SK-N-SH treated with all-trans-retinoic acid at 6 μM for 48 hours (cell line): ENCODE measurements around the gene ATP11A.

Source experiments
- ATAC-seq: fragments of 200-7000 bp; cut with Tn5 transposase; 3 replicates; pipeline ENCODE4 v1.9.1; 2020; ENCODE audit warnings: mild to moderate bottlenecking, moderate library complexity
- ARNTL ChIP-seq: fragments of 450-650 bp; formaldehyde crosslinking; IDR thresholded peaks from 2 replicates; pipeline ENCODE4 v1.5.0; 2020; ENCODE audit warnings: low read depth, mild to moderate bottlenecking, moderate library complexity, borderline replicate concordance
- BACH2 ChIP-seq: fragments of 250-450 bp; sonication (Bioruptor Pico); IDR thresholded peaks from 2 replicates; pipeline ENCODE4 v1.9.0; 2021; ENCODE audit warnings: mild to moderate bottlenecking, borderline replicate concordance
- CREB5 ChIP-seq: fragments of 250-450 bp; sonication (Bioruptor Pico); IDR thresholded peaks from 2 replicates; pipeline ENCODE4 v1.5.1; 2020; ENCODE audit warnings: low read depth, mild to moderate bottlenecking, moderate library complexity
- CSDC2 ChIP-seq: fragments of 250-450 bp; sonication (Bioruptor Pico); IDR thresholded peaks from 2 replicates; pipeline ENCODE4 v1.5.0; 2020; ENCODE audit warnings: mild to moderate bottlenecking, moderate library complexity
- CSRNP3 ChIP-seq: fragments of 250-450 bp; sonication (Bioruptor Pico); IDR thresholded peaks from 2 replicates; pipeline ENCODE4 v1.5.1; 2021; ENCODE audit warnings: mild to moderate bottlenecking, moderate library complexity
- GLIS3 ChIP-seq: fragments of 250-450 bp; sonication (Bioruptor Pico); IDR thresholded peaks from 2 replicates; pipeline ENCODE4 v1.5.0; 2020; ENCODE audit warnings: mild to moderate bottlenecking, moderate library complexity
- OSR1 ChIP-seq: fragments of 250-450 bp; sonication (Bioruptor Pico); IDR thresholded peaks from 2 replicates; pipeline ENCODE4 v1.8.0; 2022; ENCODE audit warnings: moderate library complexity, mild to moderate bottlenecking, inconsistent platforms
- PPARA ChIP-seq: fragments of 250-450 bp; sonication (Bioruptor Pico); IDR thresholded peaks from 2 replicates; pipeline ENCODE4 v1.5.0; 2020; ENCODE audit warnings: mild to moderate bottlenecking, borderline replicate concordance
- RARB ChIP-seq: fragments of 250-450 bp; sonication (Bioruptor Pico); IDR thresholded peaks from 2 replicates; pipeline ENCODE4 v1.8.0; 2021; ENCODE audit warnings: mild to moderate bottlenecking, moderate library complexity
- SNAI2 ChIP-seq: fragments of 250-450 bp; sonication (Bioruptor Pico); IDR thresholded peaks from 2 replicates; pipeline ENCODE4 v1.5.0; 2020; ENCODE audit warnings: mild to moderate bottlenecking, moderate library complexity
- TCF4 ChIP-seq: fragments of 250-450 bp; sonication (Bioruptor Pico); IDR thresholded peaks from 2 replicates; pipeline ENCODE4 v1.8.0; 2021; ENCODE audit warnings: mild to moderate bottlenecking, moderate library complexity, borderline replicate concordance
- TOX ChIP-seq: fragments of 250-450 bp; sonication (Bioruptor Pico); IDR thresholded peaks from 2 replicates; pipeline ENCODE4 v1.8.0; 2021; ENCODE audit warnings: mild to moderate bottlenecking, moderate library complexity, borderline replicate concordance
- TSHZ2 ChIP-seq: fragments of 250-450 bp; sonication (Bioruptor Pico); IDR thresholded peaks from 2 replicates; pipeline ENCODE4 v1.5.0; 2020; ENCODE audit warnings: mild to moderate bottlenecking, moderate library complexity
- ZC3H10 ChIP-seq: fragments of 250-450 bp; sonication (Bioruptor Pico); IDR thresholded peaks from 2 replicates; pipeline ENCODE4 v1.5.1; 2021; ENCODE audit warnings: mild to moderate bottlenecking, moderate library complexity
- ZFP3 ChIP-seq: fragments of 250-450 bp; sonication (Bioruptor Pico); IDR thresholded peaks from 2 replicates; pipeline ENCODE4 v1.5.0; 2020; ENCODE audit warnings: mild to moderate bottlenecking, moderate library complexity
- ZFP30 ChIP-seq: fragments of 450-650 bp; formaldehyde crosslinking; IDR thresholded peaks from 2 replicates; pipeline ENCODE4 v1.5.0; 2022; ENCODE audit warnings: mild to moderate bottlenecking, moderate library complexity
- ZNF565 ChIP-seq: fragments of 450-650 bp; formaldehyde crosslinking; conservative IDR thresholded peaks from 2 replicates; pipeline ENCODE4 v1.5.0; 2020; ENCODE audit warnings: low read depth, mild to moderate bottlenecking, moderate library complexity
- ZNF70 ChIP-seq: fragments of 450-650 bp; formaldehyde crosslinking; IDR thresholded peaks from 2 replicates; pipeline ENCODE4 v1.5.0; 2020; ENCODE audit warnings: mild to moderate bottlenecking, moderate library complexity
- ZNF8 ChIP-seq: fragments of 450-650 bp; formaldehyde crosslinking; IDR thresholded peaks from 2 replicates; pipeline ENCODE4 v1.5.0; 2020; ENCODE audit warnings: mild to moderate bottlenecking, moderate library complexity
- TF ChIP-seq, protein P1 (sequence below): fragments of 250-450 bp; sonication (Bioruptor Pico); IDR thresholded peaks from 2 replicates; pipeline ENCODE4 v1.8.0; 2021; ENCODE audit warnings: low read depth, mild to moderate bottlenecking, moderate library complexity, borderline replicate concordance
- TF ChIP-seq, protein P2 (sequence below): fragments of 250-450 bp; sonication (Bioruptor Pico); IDR thresholded peaks from 2 replicates; pipeline ENCODE4 v1.8.0; 2020; ENCODE audit warnings: mild to moderate bottlenecking, moderate library complexity, borderline replicate concordance

Gene ATP11A

GRCh38 chr13:112874751-112875300 lies 185.0 kb downstream of the ATP11A start:
- ATAC-seq, result peak; percentile 19; the same call in 2 of the 3 replicates
- TF ChIP-seq OSR1 (no peak), RARB (CRISPR knock-in tag) (no peak), TSHZ2 (CRISPR knock-in tag) (no peak), ZNF565 (CRISPR knock-in tag) (no peak), CREB5 (CRISPR knock-in tag) (no peak), CSRNP3 (CRISPR knock-in tag) (no peak), SNAI2 (CRISPR knock-in tag) (no peak), TOX (CRISPR knock-in tag) (no peak), ZC3H10 (CRISPR knock-in tag) (no peak), BACH2 (CRISPR knock-in tag) (no peak), ZFP3 (CRISPR knock-in tag) (no peak), CSDC2 (CRISPR knock-in tag) (no peak), ZFP30 (CRISPR knock-in tag) (no peak), TCF4 (no peak), ZNF70 (CRISPR knock-in tag) (no peak), ARNTL (CRISPR knock-in tag) (no peak), PPARA (CRISPR knock-in tag) (no peak)
- TF ChIP-seq, protein P1, sequence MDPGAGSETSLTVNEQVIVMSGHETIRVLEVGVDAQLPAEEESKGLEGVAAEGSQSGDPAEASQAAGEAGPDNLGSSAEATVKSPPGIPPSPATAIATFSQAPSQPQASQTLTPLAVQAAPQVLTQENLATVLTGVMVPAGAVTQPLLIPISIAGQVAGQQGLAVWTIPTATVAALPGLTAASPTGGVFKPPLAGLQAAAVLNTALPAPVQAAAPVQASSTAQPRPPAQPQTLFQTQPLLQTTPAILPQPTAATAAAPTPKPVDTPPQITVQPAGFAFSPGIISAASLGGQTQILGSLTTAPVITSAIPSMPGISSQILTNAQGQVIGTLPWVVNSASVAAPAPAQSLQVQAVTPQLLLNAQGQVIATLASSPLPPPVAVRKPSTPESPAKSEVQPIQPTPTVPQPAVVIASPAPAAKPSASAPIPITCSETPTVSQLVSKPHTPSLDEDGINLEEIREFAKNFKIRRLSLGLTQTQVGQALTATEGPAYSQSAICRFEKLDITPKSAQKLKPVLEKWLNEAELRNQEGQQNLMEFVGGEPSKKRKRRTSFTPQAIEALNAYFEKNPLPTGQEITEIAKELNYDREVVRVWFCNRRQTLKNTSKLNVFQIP, result no peak
- TF ChIP-seq, protein P2, sequence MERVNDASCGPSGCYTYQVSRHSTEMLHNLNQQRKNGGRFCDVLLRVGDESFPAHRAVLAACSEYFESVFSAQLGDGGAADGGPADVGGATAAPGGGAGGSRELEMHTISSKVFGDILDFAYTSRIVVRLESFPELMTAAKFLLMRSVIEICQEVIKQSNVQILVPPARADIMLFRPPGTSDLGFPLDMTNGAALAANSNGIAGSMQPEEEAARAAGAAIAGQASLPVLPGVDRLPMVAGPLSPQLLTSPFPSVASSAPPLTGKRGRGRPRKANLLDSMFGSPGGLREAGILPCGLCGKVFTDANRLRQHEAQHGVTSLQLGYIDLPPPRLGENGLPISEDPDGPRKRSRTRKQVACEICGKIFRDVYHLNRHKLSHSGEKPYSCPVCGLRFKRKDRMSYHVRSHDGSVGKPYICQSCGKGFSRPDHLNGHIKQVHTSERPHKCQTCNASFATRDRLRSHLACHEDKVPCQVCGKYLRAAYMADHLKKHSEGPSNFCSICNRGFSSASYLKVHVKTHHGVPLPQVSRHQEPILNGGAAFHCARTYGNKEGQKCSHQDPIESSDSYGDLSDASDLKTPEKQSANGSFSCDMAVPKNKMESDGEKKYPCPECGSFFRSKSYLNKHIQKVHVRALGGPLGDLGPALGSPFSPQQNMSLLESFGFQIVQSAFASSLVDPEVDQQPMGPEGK (CRISPR knock-in tag), result no peak

DNA sequence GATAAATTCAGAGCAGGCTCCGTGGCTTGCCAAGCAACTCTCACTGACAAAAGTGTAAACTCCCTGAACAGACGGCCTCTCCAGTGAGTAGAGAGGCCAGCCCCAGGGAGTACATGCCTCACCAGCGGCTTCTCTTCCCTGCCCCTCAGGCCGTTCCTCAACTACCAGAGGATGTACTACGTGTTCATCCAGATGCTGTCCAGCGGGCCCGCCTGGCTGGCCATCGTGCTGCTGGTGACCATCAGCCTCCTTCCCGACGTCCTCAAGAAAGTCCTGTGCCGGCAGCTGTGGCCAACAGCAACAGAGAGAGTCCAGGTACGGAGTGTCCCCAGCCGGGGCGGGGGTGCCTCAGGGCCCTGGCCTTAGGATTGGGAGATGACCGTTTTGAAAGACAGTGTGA lies 185.8 kb downstream of the ATP11A start:
- no peak for ATAC-seq
- no peak for TF ChIP-seq RARB (CRISPR knock-in tag)
- no peak for TF ChIP-seq TSHZ2 (CRISPR knock-in tag)
- no peak for TF ChIP-seq ZNF70 (CRISPR knock-in tag)
- TF ChIP-seq TCF4, result no peak
- no peak for TF ChIP-seq GLIS3 (CRISPR knock-in tag)
- TF ChIP-seq PPARA (CRISPR knock-in tag), result no peak
- no peak for TF ChIP-seq ZNF8 (CRISPR knock-in tag)
- TF ChIP-seq BACH2 (CRISPR knock-in tag), result no peak
- no peak for TF ChIP-seq CSDC2 (CRISPR knock-in tag)
- no peak for TF ChIP-seq TOX (CRISPR knock-in tag)
- TF ChIP-seq, protein P1, result no peak
- no peak for TF ChIP-seq ZFP3 (CRISPR knock-in tag)
- no peak for TF ChIP-seq OSR1
- TF ChIP-seq ZNF565 (CRISPR knock-in tag), result no peak
- TF ChIP-seq ARNTL (CRISPR knock-in tag), result no peak
- TF ChIP-seq CREB5 (CRISPR knock-in tag), result no peak
- no peak for TF ChIP-seq SNAI2 (CRISPR knock-in tag)
